Measurements from ENCODE around the gene KRTAP5-3.

GRCh38 chr11:1630271-1630670 lies 22.0 kb upstream of the KRTAP5-3 start:
- TF ChIP-seq IRX3 (CRISPR knock-in tag; IDR thresholded peaks at IDR 0.05; ENCODE audit: borderline replicate concordance, low read depth) (no peak), KDM4B (CRISPR knock-in tag; IDR thresholded peaks at IDR 0.05) (no peak), SALL1 (CRISPR knock-in tag; IDR thresholded peaks at IDR 0.05) (no peak), MEF2D (CRISPR knock-in tag; IDR thresholded peaks at IDR 0.05) (no peak), KDM5B (CRISPR knock-in tag; IDR thresholded peaks at IDR 0.05; ENCODE audit: borderline replicate concordance) (no peak)
